Suprapubic skin (tissue), 4 donors: ENCODE results near the gene PPP1R10. TPM values are rescaled to one million over a fixed set of nuclear protein-coding genes. Genes with fewer than 3 reads are reported as not detected.

Source experiments
- DNase-seq, 2 donors: peaks; one replicate each; pipeline ENCODE4 v3.0.0-alpha.2; 2019; ENCODE audit warnings: low spot score in 2 of 2
- H3K27ac ChIP-seq: fragments of 200-600 bp; sonication (generic); one replicate; pipeline ENCODE4 v1.5.1; 2019
- H3K27me3 ChIP-seq: fragments of 200-600 bp; sonication (generic); one replicate; pipeline ENCODE4 v1.5.1; 2019
- H3K36me3 ChIP-seq: fragments of 200-600 bp; sonication (generic); one replicate; pipeline ENCODE4 v1.5.1; 2019
- H3K4me1 ChIP-seq: fragments of 200-600 bp; sonication (generic); one replicate; pipeline ENCODE4 v1.5.1; 2019
- H3K4me3 ChIP-seq: fragments of 200-600 bp; sonication (generic); one replicate; pipeline ENCODE4 v1.5.1; 2019; ENCODE audit warnings: mild to moderate bottlenecking
- H3K9me3 ChIP-seq: fragments of 200-600 bp; sonication (generic); one replicate; pipeline ENCODE4 v1.5.1; 2019
- CTCF ChIP-seq, 2 donors: fragments of 200-600 bp in 1 of 2; fragments of 450-650 bp in 1 of 2; sonication (generic) in 1 of 2; IDR thresholded peaks; one replicate each; pipeline ENCODE4 v1.5.1; 2016 to 2019; ENCODE audit warnings: antibody characterized with exemption in 2 of 2, mild to moderate bottlenecking in 1 of 2, moderate library complexity in 1 of 2
- EP300 ChIP-seq: sonication (generic); formaldehyde crosslinking; IDR thresholded peaks from one replicate; pipeline ENCODE4 v1.6.1; 2017; ENCODE audit warnings: antibody characterized with exemption
- POLR2A ChIP-seq, 2 donors: fragments of 450-650 bp; IDR thresholded peaks; one replicate each; pipeline ENCODE4 v1.6.1; 2017; ENCODE audit warnings: antibody characterized with exemption in 2 of 2, mild to moderate bottlenecking in 2 of 2, moderate library complexity in 2 of 2
- POLR2AphosphoS5 ChIP-seq, 3 donors: sonication (generic); formaldehyde crosslinking; IDR thresholded peaks; one replicate each; pipeline ENCODE4 v1.6.1; 2017; ENCODE audit warnings: antibody characterized with exemption in 3 of 3
- WGBS: methylation state at CpG from one replicate; pipeline ENCODE4 v1.1.5; 2018; 5-methylcytosine and 5-hydroxymethylcytosine counted together
- total RNA-seq, 4 donors: library from RNA; depleted of rRNA; stranded (reverse); fragments of >200 nt; gene quantifications; one replicate each; pipeline ENCODE4 v1.1.0, GENCODE V29; 2016

PPP1R10 gene
- total RNA-seq, 4 donors from 2014 or later = 27.2 to 68.2 (median 46.7) TPM

- H3K4me1 ChIP-seq = peaks cover 10% of the 10 kb centered on the region
- no peaks in the 10 kb centered on the region for H3K27me3 ChIP-seq
- no peaks in the 10 kb centered on the region for H3K9me3 ChIP-seq
- no peak overlapping the region for H3K4me3 ChIP-seq
- H3K36me3 ChIP-seq = peaks cover 70% of the 10 kb centered on the region
- WGBS = 94% methylated on average over 8 of the region's 8 CpGs
- TF ChIP-seq POLR2AphosphoS5 (IDR thresholded peaks at IDR 0.05) (no peak), EP300 (no peak), POLR2A (IDR thresholded peaks at IDR 0.05) (no peak)
- DNase-seq = no peak
- H3K27ac ChIP-seq = no peak overlapping the region
Measured at GRCh38 chr6:30578051-30578450, 39.0 kb downstream of the PPP1R10 start.

- peaks cover 20% of the 10 kb centered on the region for H3K36me3 ChIP-seq
- DNase-seq = no peak
- WGBS = 58% methylated on average over 4 of the region's 4 CpGs
- TF ChIP-seq POLR2A (IDR thresholded peaks at IDR 0.05) = no peak
- TF ChIP-seq CTCF (IDR thresholded peaks at IDR 0.05) = no peak
- TF ChIP-seq POLR2AphosphoS5 (IDR thresholded peaks at IDR 0.05) = no peak
- no peak for TF ChIP-seq EP300
- peaks cover 37% of the 10 kb centered on the region for H3K4me1 ChIP-seq
- no peaks in the 10 kb centered on the region for H3K9me3 ChIP-seq
- no peak overlapping the region for H3K4me3 ChIP-seq
- no peak overlapping the region for H3K27ac ChIP-seq
- no peaks in the 10 kb centered on the region for H3K27me3 ChIP-seq
Measured at GRCh38 chr6:30573113-30573512, 43.9 kb downstream of the PPP1R10 start.

DNA sequence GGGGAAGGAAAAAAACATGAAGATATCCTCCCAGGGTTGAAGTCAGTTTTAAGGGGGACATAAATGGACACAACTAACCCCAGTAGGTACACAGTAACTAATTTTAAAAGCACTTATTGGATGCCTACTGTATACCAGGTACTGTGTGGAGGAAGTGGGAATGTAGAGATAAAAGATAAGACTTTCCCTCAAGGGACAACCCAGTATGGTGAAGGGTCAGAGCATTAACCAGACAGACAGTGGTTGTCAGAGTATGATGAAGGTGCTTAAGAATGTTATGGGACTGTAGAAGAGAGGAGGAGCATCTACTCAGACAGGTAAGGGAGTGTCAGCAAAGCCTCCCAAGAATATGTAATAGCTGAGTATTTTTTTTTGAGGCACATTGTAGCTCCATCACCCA is 44.9 kb downstream of the PPP1R10 start:
- no peaks in the 10 kb centered on the region for H3K9me3 ChIP-seq
- no peaks in the 10 kb centered on the region for H3K27me3 ChIP-seq
- H3K36me3 ChIP-seq = peaks cover 12% of the 10 kb centered on the region
- H3K4me1 ChIP-seq = peaks cover 37% of the 10 kb centered on the region
- peak overlapping the region; percentile 94 for H3K27ac ChIP-seq
- no peak for TF ChIP-seq POLR2AphosphoS5 (IDR thresholded peaks at IDR 0.05)
- no peak for DNase-seq
- peak overlapping the region; percentile 71 for H3K4me3 ChIP-seq

DNA sequence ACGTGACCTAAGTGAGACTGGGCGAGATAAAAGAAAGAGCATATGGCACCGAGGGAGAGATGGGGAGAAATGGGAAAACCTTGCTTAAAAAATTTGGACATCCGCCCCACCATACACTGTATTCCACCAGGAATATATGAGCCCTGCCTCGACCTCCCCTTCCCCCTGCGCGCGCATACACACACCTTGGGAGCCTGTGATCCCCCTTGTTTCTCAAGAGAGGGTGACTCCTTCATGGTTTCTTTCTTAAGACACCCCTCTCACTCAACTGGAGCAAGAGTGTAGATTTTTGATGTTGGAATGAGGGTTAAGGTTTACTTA is 45.3 kb downstream of the PPP1R10 start:
- WGBS = 0% methylated on average over 8 of the region's 8 CpGs
- no peak for DNase-seq
- Histone ChIP-seq H3K36me3 (peaks cover 8% of the 10 kb centered on the region), H3K4me1 (peaks cover 37% of the 10 kb centered on the region), H3K27ac (peak overlapping the region; percentile 94), H3K27me3 (no peaks in the 10 kb centered on the region), H3K4me3 (peak overlapping the region; percentile 71), H3K9me3 (no peaks in the 10 kb centered on the region)
- TF ChIP-seq POLR2AphosphoS5 (IDR thresholded peaks at IDR 0.05) (no peak), POLR2A (IDR thresholded peaks at IDR 0.05) (no peak), EP300 (no peak), CTCF (IDR thresholded peaks at IDR 0.05) (no peak)

DNA sequence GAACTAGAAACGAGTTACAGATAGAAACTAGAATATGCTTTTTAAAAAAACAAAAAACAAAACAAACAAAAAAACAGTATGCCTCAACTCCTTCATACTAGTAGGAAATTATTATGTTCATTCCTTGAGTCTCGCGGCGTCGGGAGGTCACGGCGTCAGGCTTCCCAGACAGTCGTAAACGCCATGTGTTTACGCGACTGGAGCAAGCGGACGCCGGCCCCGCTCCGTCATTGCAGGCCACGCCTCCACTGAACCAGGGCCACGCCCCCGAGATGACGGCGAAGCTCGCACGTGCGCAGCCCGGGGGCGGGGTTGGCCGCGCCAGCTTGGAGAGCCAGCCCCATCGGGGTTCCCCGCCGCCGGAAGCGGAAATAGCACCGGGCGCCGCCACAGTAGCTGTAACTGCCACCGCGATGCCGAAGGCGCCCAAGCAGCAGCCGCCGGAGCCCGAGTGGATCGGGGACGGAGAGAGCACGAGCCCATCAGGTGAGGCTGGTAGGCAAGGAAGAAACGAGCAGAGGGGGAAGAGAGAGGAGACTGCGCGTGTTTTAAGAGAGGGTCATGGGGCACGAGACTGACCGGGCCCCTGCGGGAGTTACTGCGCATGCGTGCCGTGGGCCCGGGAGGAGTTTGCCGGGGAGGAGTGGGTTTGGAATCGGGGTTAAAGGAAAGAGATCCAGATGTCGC is 45.8 kb downstream of the PPP1R10 start, which contains the start of gene ABCF1:
Gene ABCF1 (plus strand): TSS at position 368 of the 687 bp plus-strand sequence. CDS start 46 bp downstream, at position 414.
- H3K4me1 ChIP-seq = peaks cover 37% of the 10 kb centered on the region
- WGBS = under 1% methylated on average over 54 of the region's 59 CpGs
- peak within 1 kb of the TSS; percentile 71 for H3K4me3 ChIP-seq
- DNase-seq = peak; percentile 99
- H3K9me3 ChIP-seq = no peaks in the 10 kb centered on the region
- H3K36me3 ChIP-seq = peaks cover 5% of the 10 kb centered on the region
- TF ChIP-seq POLR2AphosphoS5 (IDR thresholded peaks at IDR 0.05) = peak; percentile 51 to 90 (median 87)
- TF ChIP-seq POLR2A (IDR thresholded peaks at IDR 0.05) = peak in 1 of 2 donors; percentile 58
- TF ChIP-seq CTCF (IDR thresholded peaks at IDR 0.05) = no peak
- TF ChIP-seq EP300 = no peak
- peak within 1 kb of the TSS; percentile 94 for H3K27ac ChIP-seq
- H3K27me3 ChIP-seq = no peaks in the 10 kb centered on the region

GRCh38 chr6:30570740-30571074 is 46.3 kb downstream of the PPP1R10 start:
- no peaks in the 10 kb centered on the region for H3K9me3 ChIP-seq
- WGBS = under 1% methylated on average over 18 of the region's 18 CpGs
- no peak for TF ChIP-seq CTCF (IDR thresholded peaks at IDR 0.05)
- H3K27ac ChIP-seq = peak overlapping the region; percentile 94
- peak overlapping the region; percentile 71 for H3K4me3 ChIP-seq
- H3K4me1 ChIP-seq = peaks cover 37% of the 10 kb centered on the region
- H3K27me3 ChIP-seq = no peaks in the 10 kb centered on the region
- no peak for DNase-seq
- peaks cover 5% of the 10 kb centered on the region for H3K36me3 ChIP-seq
